Skeletal muscle satellite cell (primary cell): Measurements from ENCODE around the gene GUCA2B.

ENCODE experiments used
- H3K27me3 ChIP-seq: 2 replicates; pipeline ENCODE4 v1.7.0; 2013; ENCODE audit warnings: low read length; ENCODE audit not compliant: control insufficient read depth, insufficient read depth
- H3K36me3 ChIP-seq: 2 replicates; pipeline ENCODE4 v1.7.0; 2013; ENCODE audit warnings: mild to moderate bottlenecking, control low read depth, low read length; ENCODE audit not compliant: insufficient read depth
- H3K4me1 ChIP-seq: 2 replicates; pipeline ENCODE4 v1.7.0; 2013; ENCODE audit warnings: low read length; ENCODE audit not compliant: control insufficient read depth, insufficient read depth
- H3K4me2 ChIP-seq: 2 replicates; pipeline ENCODE4 v1.7.0; 2013; ENCODE audit warnings: mild to moderate bottlenecking, low read length
- H3K4me3 ChIP-seq: 2 replicates; pipeline ENCODE4 v1.7.0; 2013; ENCODE audit warnings: low read length
- H3K9ac ChIP-seq: 2 replicates; pipeline ENCODE4 v1.7.0; 2013; ENCODE audit warnings: mild to moderate bottlenecking, low read depth, low read length, moderate library complexity
- H3K9me3 ChIP-seq: replicated peaks from 2 replicates; pipeline ENCODE4 v1.7.0; 2013; ENCODE audit warnings: mild to moderate bottlenecking, control low read depth, low read length

GUCA2B gene

DNA sequence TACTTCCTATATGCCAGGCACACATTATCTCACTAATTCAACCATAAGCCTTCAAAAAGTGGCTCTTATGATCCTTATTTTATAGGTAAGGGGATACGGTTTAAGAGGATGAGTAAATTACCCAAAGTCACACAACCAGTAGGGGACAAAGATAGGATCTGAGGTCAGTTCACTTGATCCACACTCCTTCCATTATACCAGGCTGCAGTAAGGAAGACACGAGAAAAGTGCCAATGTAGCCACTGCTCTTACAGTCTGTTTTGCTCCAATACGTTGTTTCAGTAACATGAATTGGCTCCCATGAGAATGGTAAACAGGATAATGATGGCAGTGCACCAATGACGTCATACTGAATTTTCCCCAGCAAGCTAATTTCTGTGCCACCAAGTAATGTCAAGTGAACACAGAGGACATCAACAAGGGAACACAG, 26.7 kb downstream of the GUCA2B start:
- peaks cover 12% of the 10 kb centered on the region for H3K4me1 ChIP-seq
- H3K27me3 ChIP-seq, result no peaks in the 10 kb centered on the region
- peaks cover 31% of the 10 kb centered on the region for H3K36me3 ChIP-seq
- no peak overlapping the region for H3K9ac ChIP-seq
- H3K9me3 ChIP-seq, result no peaks in the 10 kb centered on the region
- H3K4me3 ChIP-seq, result no peak overlapping the region
- no peak overlapping the region for H3K4me2 ChIP-seq

GRCh38 chr1:42181687-42182086, 28.5 kb downstream of the GUCA2B start:
- H3K4me2 ChIP-seq, result no peak overlapping the region
- H3K9ac ChIP-seq, result no peak overlapping the region
- H3K36me3 ChIP-seq, result peaks cover 25% of the 10 kb centered on the region

DNA sequence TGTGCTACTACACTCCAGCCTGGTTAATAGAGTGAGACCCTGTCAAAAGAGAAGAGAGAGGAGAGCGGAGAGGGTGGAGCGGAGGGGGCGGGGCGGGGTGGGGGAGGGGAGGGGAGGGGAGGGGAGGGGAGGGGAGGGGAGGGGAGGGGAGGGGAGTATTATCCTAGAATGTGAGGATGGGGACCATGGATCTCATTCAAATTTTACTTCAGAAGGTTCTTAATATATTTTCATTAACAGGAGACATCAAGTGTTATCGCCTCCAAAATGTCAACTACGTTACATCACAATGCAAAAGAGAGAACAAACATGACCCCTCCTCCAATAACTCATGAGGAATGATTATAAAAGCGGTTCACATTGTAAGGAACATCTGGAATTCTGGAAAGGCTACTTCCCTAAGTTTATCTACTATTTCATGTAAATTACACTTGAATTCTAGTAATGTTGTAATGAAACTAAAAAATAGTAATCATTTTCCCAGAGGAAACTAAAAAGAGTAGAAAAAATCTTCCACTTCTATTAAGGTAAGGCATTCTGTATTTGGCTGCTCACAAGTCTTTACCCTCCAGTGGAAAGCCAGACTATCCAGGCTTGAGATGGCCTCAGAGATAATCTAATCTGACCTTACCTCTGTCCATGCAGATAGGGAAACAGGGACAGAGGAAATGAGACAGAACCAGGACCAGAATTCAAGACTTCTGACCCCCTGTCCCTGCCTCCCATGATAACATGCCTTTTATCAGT, 30.2 kb downstream of the GUCA2B start:
- no peak overlapping the region for H3K4me3 ChIP-seq
- H3K36me3 ChIP-seq, result peaks cover 33% of the 10 kb centered on the region
- peaks cover 20% of the 10 kb centered on the region for H3K4me1 ChIP-seq
- H3K9ac ChIP-seq, result no peak overlapping the region
- H3K9me3 ChIP-seq, result no peaks in the 10 kb centered on the region
- no peaks in the 10 kb centered on the region for H3K27me3 ChIP-seq
- H3K4me2 ChIP-seq, result no peak overlapping the region

More at GRCh38 chr1:42181687-42182086, 28.5 kb downstream of the GUCA2B start:
- no peaks in the 10 kb centered on the region for H3K9me3 ChIP-seq
- no peak overlapping the region for H3K4me3 ChIP-seq
- peaks cover 24% of the 10 kb centered on the region for H3K4me1 ChIP-seq
- no peaks in the 10 kb centered on the region for H3K27me3 ChIP-seq

DNA sequence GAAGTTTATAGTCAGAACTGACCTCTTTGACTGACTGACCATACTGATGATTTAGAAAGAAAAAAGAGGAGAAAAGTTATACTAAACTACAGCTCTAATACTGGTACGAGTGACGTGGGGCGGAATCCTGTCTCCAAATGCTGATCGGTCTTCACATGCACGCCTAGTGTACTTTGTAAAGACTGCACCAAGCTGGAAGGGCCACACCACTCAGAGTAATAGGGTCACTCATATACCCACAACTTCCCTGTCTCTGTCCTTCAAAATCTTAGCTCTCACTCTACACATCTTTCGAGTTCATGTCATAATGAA, 30.7 kb downstream of the GUCA2B start:
- Histone ChIP-seq H3K4me1 (peaks cover 20% of the 10 kb centered on the region), H3K27me3 (no peaks in the 10 kb centered on the region), H3K4me2 (no peak overlapping the region), H3K9me3 (no peaks in the 10 kb centered on the region), H3K36me3 (peaks cover 39% of the 10 kb centered on the region), H3K9ac (no peak overlapping the region), H3K4me3 (no peak overlapping the region)

DNA sequence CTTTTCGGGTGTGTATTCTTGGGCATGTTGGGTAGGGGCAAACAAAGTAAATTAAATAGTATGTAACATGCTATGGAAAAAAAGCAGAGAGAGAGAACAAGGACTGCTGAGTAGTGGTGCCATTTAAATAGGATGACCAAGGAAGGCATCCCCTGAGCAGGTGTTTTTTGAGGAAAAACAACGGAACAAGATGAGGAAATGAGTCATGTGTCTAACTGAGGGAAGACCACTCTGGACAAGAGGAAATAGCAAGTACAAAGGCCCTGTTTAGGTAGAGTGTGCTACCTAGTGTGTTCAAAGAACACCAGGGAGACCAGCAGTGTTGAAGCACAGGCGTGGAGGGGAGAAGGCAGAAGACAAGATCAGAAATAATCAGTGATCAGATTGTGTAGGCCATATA, 31.4 kb downstream of the GUCA2B start:
- H3K36me3 ChIP-seq, result peaks cover 39% of the 10 kb centered on the region
- H3K27me3 ChIP-seq, result no peaks in the 10 kb centered on the region
- no peak overlapping the region for H3K9ac ChIP-seq
- peaks cover 20% of the 10 kb centered on the region for H3K4me1 ChIP-seq
- H3K4me2 ChIP-seq, result no peak overlapping the region
- no peaks in the 10 kb centered on the region for H3K9me3 ChIP-seq
- H3K4me3 ChIP-seq, result no peak overlapping the region

DNA sequence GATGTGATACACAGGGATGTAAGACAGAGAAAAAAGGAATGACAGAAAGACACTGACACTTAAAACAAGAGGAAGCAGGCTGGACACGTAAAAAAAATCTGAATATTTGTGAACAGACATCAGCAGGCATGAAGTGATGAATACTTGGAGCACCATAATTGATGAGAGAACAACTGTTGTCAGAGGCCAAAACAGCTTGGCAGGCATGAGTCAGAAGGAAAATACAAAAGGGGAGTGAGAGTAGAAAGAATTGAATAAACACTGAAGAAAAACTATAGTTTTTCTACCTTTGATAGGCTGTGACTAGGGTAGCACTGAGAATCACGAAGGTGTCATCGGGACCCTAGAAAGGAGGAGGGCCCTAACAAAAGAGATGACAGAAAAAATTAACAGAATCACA, 32.9 kb downstream of the GUCA2B start:
- Histone ChIP-seq H3K9me3 (no peaks in the 10 kb centered on the region), H3K4me3 (no peak overlapping the region), H3K4me1 (peaks cover 20% of the 10 kb centered on the region), H3K36me3 (peaks cover 47% of the 10 kb centered on the region), H3K9ac (peak overlapping the region; percentile 21), H3K4me2 (peak overlapping the region; percentile 54), H3K27me3 (no peaks in the 10 kb centered on the region)

DNA sequence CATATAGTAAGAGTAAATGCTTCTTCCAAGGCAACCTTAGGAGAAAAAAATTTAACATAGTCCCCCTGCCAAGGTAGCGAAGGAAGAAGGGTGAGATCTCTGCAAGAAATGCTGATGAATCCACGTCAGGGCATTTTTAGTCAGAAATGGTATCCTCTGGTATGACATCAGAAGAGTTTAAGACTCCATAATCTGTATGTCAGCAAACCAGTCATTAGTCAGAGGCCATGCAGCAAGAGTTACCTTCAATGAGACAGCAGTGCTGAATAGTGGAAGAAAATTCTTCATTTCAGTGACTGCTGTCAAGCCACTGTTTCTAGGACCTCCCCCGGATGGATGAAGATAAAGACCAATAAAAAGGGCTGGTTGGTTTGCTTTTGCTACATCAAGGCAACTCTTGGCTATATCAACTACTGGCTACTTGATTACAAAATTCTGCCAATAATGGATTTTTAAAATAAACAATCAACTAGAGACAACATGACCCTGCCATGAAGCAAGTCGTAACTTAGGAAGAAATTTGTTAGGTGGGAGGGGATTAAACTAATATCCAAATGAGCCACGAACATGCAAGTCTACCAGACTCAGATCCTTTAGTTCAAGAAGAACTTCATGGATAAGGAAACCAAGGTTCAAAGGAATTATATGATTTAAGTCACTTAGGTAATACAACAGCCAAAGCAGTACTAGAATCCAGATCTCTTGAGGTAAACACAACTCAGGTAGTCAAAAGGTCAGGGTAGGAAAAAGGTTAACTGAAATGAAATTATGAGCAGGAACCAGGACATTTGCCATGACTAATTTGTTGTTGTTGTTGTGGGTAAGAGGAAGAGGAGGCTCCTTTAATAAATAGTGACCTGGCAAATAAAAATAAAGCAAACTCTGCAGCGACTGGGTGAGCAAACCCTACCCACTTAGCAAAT, 37.0 kb downstream of the GUCA2B start:
- Histone ChIP-seq H3K4me1 (peaks cover 17% of the 10 kb centered on the region), H3K27me3 (no peaks in the 10 kb centered on the region), H3K36me3 (peaks cover 50% of the 10 kb centered on the region), H3K4me2 (no peak overlapping the region), H3K4me3 (no peak overlapping the region), H3K9ac (no peak overlapping the region), H3K9me3 (no peaks in the 10 kb centered on the region)

- Histone ChIP-seq H3K9me3 (no peaks in the 10 kb centered on the region), H3K27me3 (no peaks in the 10 kb centered on the region), H3K36me3 (peaks cover 54% of the 10 kb centered on the region), H3K9ac (no peak overlapping the region), H3K4me1 (peaks cover 8% of the 10 kb centered on the region), H3K4me3 (no peak overlapping the region), H3K4me2 (no peak overlapping the region)
These were observed 38.1 kb downstream of the GUCA2B start for GRCh38 chr1:42191319-42191718.

GRCh38 chr1:42192106-42192505, 38.9 kb downstream of the GUCA2B start:
- peaks cover under 1% of the 10 kb centered on the region for H3K4me1 ChIP-seq
- H3K27me3 ChIP-seq, result no peaks in the 10 kb centered on the region
- H3K4me2 ChIP-seq, result no peak overlapping the region
- no peak overlapping the region for H3K9ac ChIP-seq
- H3K9me3 ChIP-seq, result no peaks in the 10 kb centered on the region
- H3K4me3 ChIP-seq, result no peak overlapping the region
- H3K36me3 ChIP-seq, result peaks cover 54% of the 10 kb centered on the region

DNA sequence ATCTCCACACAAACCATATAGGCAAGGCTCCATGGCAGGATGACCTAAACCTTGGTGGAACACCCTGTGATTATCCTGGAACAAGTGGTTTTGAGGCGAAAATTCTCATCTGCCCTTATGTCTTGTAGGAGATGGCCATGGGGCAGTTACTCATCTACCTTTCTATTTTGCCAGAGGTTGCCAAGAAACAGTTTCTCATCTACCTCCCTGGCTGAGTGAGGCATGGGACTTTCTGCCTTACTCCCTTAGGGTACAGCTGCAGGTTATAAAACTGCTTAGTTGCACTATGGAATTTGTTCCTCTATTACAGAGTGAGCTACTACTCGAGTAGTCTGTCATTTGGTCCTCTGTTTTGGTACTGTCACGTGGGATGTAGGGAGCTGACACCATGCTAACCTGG, 42.6 kb downstream of the GUCA2B start:
- no peaks in the 10 kb centered on the region for H3K9me3 ChIP-seq
- peaks cover 27% of the 10 kb centered on the region for H3K36me3 ChIP-seq
- no peak overlapping the region for H3K4me2 ChIP-seq
- H3K9ac ChIP-seq, result no peak overlapping the region
- H3K27me3 ChIP-seq, result no peaks in the 10 kb centered on the region
- H3K4me3 ChIP-seq, result no peak overlapping the region
- no peaks in the 10 kb centered on the region for H3K4me1 ChIP-seq

DNA sequence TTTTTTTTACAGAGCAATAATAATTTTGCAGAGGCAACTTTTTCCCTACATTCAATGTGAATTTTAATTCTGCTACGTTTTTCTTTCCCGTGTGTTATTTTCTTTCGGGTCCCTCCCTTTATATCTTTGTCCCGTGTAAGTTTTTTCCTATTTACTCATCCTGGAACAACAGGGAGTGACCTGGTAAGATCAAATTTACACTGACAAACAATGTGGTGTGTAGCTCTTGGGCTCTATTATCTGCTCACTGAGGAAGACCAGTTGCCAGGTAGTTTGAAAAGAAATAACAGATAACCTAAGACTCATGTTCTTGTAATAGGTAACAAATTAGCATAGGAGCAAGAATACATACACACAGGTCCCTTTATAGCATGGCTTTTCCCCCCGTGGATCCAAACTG, 45.0 kb downstream of the GUCA2B start:
- peaks cover 23% of the 10 kb centered on the region for H3K36me3 ChIP-seq
- no peaks in the 10 kb centered on the region for H3K27me3 ChIP-seq
- no peak overlapping the region for H3K9ac ChIP-seq
- H3K4me2 ChIP-seq, result no peak overlapping the region
- H3K9me3 ChIP-seq, result no peaks in the 10 kb centered on the region
- H3K4me1 ChIP-seq, result no peaks in the 10 kb centered on the region
- no peak overlapping the region for H3K4me3 ChIP-seq
